GM12872 (cell line): ENCODE measurements around the gene CHAMP1.
A peak's percentile ranks its signal among the peaks of the same experiment; 100 is the strongest.

ENCODE experiments used
- TF ChIP-seq, protein P1 (sequence below): IDR thresholded peaks from 3 replicates; pipeline ENCODE4 v1.5.1; 2011; ENCODE audit warnings: low read depth, mild to moderate bottlenecking, low read length, moderate library complexity; ENCODE audit not compliant: insufficient read depth

Gene CHAMP1

GRCh38 chr13:114275304-114275703 is 39.0 kb upstream of the CHAMP1 start:
- TF ChIP-seq, protein P1, sequence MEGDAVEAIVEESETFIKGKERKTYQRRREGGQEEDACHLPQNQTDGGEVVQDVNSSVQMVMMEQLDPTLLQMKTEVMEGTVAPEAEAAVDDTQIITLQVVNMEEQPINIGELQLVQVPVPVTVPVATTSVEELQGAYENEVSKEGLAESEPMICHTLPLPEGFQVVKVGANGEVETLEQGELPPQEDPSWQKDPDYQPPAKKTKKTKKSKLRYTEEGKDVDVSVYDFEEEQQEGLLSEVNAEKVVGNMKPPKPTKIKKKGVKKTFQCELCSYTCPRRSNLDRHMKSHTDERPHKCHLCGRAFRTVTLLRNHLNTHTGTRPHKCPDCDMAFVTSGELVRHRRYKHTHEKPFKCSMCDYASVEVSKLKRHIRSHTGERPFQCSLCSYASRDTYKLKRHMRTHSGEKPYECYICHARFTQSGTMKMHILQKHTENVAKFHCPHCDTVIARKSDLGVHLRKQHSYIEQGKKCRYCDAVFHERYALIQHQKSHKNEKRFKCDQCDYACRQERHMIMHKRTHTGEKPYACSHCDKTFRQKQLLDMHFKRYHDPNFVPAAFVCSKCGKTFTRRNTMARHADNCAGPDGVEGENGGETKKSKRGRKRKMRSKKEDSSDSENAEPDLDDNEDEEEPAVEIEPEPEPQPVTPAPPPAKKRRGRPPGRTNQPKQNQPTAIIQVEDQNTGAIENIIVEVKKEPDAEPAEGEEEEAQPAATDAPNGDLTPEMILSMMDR = no peak

- TF ChIP-seq, protein P1 = no peak
Measured at GRCh38 chr13:114279146-114279545, 35.2 kb upstream of the CHAMP1 start.

DNA sequence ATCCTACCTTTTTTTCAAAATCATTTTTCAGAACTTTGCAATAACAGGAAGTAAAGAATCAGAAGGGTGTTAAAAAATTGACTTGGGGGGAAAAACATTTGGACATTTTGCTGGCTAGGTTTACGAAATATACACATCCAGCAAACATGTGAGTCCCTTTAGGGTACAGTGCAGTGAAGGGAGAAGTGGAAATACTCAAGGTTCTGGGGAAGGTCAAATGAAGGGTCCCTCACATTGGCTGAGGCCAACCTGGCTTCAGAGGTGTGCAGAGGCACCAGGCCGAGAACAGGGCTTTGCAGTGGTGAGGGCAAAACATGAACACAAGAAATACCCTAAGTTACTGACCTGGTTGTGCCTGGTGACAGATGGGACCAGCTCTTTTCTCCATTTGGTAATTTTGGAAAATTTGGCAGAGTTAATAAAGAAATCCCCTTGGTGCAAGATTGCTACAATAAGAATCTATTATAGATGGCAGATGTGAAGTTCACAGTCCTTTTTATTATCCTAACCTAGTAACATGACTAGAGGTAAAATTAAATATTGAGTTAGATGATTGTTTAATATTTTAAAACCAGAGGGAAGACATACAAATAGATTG is 34.4 kb upstream of the CHAMP1 start:
- TF ChIP-seq, protein P1 = no peak

- TF ChIP-seq, protein P1 = no peak
Measured at GRCh38 chr13:114281351-114282040, 32.8 kb upstream of the CHAMP1 start, which contains the start of gene UPF3A. Gene UPF3A, plus strand, starts transcription at chr13:114281601. Its CDS starts 39 bp downstream, at chr13:114281640.

- TF ChIP-seq, protein P1 = 0 out of 3 replicates have a peak, but pooled peaks have one; percentile 2
Measured at GRCh38 chr13:114282041-114282670, 32.1 kb upstream of the CHAMP1 start.

GRCh38 chr13:114283576-114283975 is 30.7 kb upstream of the CHAMP1 start:
- TF ChIP-seq, protein P1 = no peak

GRCh38 chr13:114284680-114285079 is 29.6 kb upstream of the CHAMP1 start:
- TF ChIP-seq, protein P1 = no peak
